ENCODE data around the gene MTMR10. TPM values are rescaled to one million over a fixed set of nuclear protein-coding genes. Genes with fewer than 3 reads are reported as not detected.
A peak's percentile ranks its signal among the peaks of the same experiment; 100 is the strongest.

MTMR10 gene
- total and polyA plus RNA-seq, 2 experiments from 2014 or later = 8.5 to 10.0 TPM

DNA sequence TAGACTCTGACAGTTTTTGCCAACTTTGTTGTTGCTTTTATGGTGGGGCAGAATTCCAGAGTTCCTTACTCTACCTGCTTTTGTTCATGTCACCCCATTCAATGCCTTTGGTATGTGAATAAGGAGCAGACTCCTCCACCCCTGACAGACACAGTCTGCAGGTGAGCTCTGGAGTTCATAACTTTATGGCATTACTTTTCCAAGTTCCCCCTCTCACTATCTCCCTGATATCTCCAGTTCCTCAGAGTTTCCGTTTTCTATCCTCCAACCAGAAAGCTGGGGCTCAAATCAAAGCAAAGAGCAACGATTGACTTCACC is 23.1 kb upstream of the MTMR10 start:
- Histone ChIP-seq H3K4me1 (ENCODE audit: low read depth) (peaks cover 10% of the 10 kb centered on the region), H3K9me3 (ENCODE audit: low read depth) (no peaks in the 10 kb centered on the region), H3K36me3 (no peaks in the 10 kb centered on the region), H3K4me3 (no peak overlapping the region), H3K27ac (no peak overlapping the region), H3K27me3 (no peaks in the 10 kb centered on the region)
- TF ChIP-seq, protein P1, sequence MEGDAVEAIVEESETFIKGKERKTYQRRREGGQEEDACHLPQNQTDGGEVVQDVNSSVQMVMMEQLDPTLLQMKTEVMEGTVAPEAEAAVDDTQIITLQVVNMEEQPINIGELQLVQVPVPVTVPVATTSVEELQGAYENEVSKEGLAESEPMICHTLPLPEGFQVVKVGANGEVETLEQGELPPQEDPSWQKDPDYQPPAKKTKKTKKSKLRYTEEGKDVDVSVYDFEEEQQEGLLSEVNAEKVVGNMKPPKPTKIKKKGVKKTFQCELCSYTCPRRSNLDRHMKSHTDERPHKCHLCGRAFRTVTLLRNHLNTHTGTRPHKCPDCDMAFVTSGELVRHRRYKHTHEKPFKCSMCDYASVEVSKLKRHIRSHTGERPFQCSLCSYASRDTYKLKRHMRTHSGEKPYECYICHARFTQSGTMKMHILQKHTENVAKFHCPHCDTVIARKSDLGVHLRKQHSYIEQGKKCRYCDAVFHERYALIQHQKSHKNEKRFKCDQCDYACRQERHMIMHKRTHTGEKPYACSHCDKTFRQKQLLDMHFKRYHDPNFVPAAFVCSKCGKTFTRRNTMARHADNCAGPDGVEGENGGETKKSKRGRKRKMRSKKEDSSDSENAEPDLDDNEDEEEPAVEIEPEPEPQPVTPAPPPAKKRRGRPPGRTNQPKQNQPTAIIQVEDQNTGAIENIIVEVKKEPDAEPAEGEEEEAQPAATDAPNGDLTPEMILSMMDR (IDR thresholded peaks at IDR 0.05; ENCODE audit: low read depth, low read length) = no peak
- DNase-seq (ENCODE audit: low read depth in 1 of 2, low spot score in 1 of 2) = no peak

DNA sequence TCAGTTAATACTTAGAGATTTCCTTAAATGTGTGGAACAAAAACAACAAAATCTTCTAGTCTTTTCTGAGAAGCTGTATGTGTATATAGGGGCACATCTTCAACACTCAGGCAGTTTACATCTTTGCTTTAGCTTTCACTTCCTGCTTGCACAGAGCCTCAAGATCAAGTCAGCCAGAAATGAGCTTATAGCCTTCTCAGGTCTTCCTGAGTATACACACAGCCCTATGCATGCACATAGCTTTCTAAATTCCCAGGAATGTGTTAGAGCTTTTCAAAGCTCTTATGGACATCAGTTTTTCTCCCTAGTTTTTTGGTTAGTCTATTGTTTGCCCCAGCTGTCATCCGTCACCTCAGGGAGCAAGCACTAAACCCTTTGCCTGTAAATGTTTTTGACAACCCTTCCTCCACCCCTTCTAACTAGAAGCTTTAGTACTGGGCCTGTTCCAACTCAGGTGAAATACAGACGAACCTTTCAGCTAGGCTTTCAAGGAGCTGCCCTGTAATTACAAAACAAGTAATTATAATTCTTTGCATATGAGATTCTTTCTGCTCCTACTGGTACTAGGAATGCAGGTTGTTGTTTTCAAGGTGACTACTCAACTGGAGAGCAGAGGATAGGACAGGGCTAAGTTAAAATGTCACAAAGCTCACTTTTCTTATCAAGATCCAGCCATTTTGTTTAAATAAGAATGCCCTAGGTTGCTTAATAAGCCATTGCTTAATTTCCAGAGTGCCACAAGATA is 22.6 kb upstream of the MTMR10 start:
- TF ChIP-seq, protein P1 (IDR thresholded peaks at IDR 0.05; ENCODE audit: low read depth, low read length) = no peak
- H3K27me3 ChIP-seq = no peaks in the 10 kb centered on the region
- DNase-seq (ENCODE audit: low read depth in 1 of 2, low spot score in 1 of 2) = peak in 1 of 2 donors; percentile 11
- H3K36me3 ChIP-seq = no peaks in the 10 kb centered on the region
- no peak overlapping the region for H3K4me3 ChIP-seq
- H3K4me1 ChIP-seq (ENCODE audit: low read depth) = peaks cover 10% of the 10 kb centered on the region
- H3K9me3 ChIP-seq (ENCODE audit: low read depth) = no peaks in the 10 kb centered on the region
- peak overlapping the region; percentile 35 for H3K27ac ChIP-seq

DNA sequence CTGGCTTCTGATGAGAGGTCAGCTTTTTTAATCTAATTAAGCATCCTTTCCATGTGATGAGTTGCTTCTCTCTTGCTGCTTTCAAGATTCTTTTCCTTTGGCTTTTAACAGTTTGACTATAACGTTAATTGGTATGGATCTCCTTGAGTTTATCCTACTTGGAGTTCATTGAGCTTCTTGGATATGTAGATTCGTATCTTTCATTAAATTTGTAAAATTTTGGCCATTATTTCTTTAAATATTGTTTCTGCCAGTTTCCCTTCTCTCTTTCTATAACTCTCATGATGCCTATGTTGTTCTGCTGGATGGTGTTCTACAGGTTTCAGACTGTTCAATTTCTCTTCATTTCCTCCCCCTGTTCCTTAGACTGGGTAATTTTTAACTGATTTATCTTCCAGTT is 21.0 kb upstream of the MTMR10 start:
- no peaks in the 10 kb centered on the region for H3K9me3 ChIP-seq (ENCODE audit: low read depth)
- H3K27me3 ChIP-seq = no peaks in the 10 kb centered on the region
- TF ChIP-seq, protein P1 (IDR thresholded peaks at IDR 0.05; ENCODE audit: low read depth, low read length) = no peak
- DNase-seq (ENCODE audit: low read depth in 1 of 2, low spot score in 1 of 2) = no peak
- H3K36me3 ChIP-seq = no peaks in the 10 kb centered on the region
- no peak overlapping the region for H3K27ac ChIP-seq
- H3K4me3 ChIP-seq = no peak overlapping the region
- H3K4me1 ChIP-seq (ENCODE audit: low read depth) = peaks cover 10% of the 10 kb centered on the region

DNA sequence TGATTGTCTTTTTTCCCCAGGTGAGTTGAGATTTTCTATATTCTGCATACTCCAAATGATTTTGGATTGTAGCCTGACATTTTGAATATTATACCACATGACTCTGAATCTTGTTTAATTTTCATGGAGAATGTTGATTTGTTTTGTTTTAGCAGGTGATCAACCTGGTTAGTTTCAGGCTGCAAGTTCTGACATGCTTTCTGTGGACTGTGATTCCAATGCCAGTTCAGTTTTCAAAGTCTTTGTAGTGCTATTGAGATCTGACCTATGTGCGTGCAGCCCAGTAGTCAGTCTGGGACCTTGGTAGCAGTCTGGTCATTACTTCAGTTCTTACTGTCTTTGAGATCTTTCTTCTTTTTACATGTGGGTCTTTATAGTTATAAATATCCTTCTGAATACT is 18.6 kb upstream of the MTMR10 start:
- Histone ChIP-seq H3K27ac (no peak overlapping the region), H3K4me1 (ENCODE audit: low read depth) (peaks cover 10% of the 10 kb centered on the region), H3K9me3 (ENCODE audit: low read depth) (no peaks in the 10 kb centered on the region), H3K4me3 (no peak overlapping the region), H3K27me3 (no peaks in the 10 kb centered on the region), H3K36me3 (no peaks in the 10 kb centered on the region)
- TF ChIP-seq, protein P1 (IDR thresholded peaks at IDR 0.05; ENCODE audit: low read depth, low read length) = no peak
- no peak for DNase-seq (ENCODE audit: low read depth in 1 of 2, low spot score in 1 of 2)

DNA sequence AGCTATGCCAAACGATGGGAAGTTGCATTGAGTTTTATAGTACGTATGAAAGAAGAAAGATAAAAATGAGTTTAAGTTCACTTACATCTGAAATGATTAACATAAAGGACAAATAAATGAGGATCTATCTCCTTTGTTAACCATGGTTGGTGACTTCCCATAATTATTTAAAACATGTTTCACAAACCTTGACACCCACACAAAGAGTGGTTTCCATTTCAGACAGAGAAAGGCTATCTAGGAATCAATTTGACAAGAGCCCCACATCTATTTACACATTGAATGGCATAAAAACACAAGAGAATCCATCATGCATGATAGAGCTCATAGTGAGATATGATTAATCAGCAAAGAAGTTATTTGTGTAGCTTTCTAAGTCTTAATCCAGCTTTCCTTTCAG is 14.2 kb upstream of the MTMR10 start:
- Histone ChIP-seq H3K4me3 (no peak overlapping the region), H3K36me3 (no peaks in the 10 kb centered on the region), H3K9me3 (ENCODE audit: low read depth) (no peaks in the 10 kb centered on the region), H3K4me1 (ENCODE audit: low read depth) (no peaks in the 10 kb centered on the region), H3K27me3 (no peaks in the 10 kb centered on the region), H3K27ac (no peak overlapping the region)
- TF ChIP-seq, protein P1 (IDR thresholded peaks at IDR 0.05; ENCODE audit: low read depth, low read length) = no peak
- no peak for DNase-seq (ENCODE audit: low read depth in 1 of 2, low spot score in 1 of 2)
